Thoracic aorta (tissue), 2 donors: ENCODE data around the gene GPBAR1. TPM values are rescaled to one million over a fixed set of nuclear protein-coding genes. Genes with fewer than 3 reads are reported as not detected.
A peak's percentile ranks its signal among the peaks of the same experiment; 100 is the strongest.

ENCODE experiments used
- ATAC-seq: fragments of 150-250 bp; one replicate; pipeline ENCODE4 v1.8.0; 2017; ENCODE audit warnings: low read depth; ENCODE audit not compliant: insufficient number of reproducible peaks, low FRiP score
- DNase-seq: peaks from one replicate; pipeline ENCODE4 v3.0.0-alpha.2; 2020; ENCODE audit warnings: low spot score
- H3K27ac ChIP-seq, 2 donors: fragments of 200-600 bp; sonication (generic); 1 replicate in 1 of 2; 2 replicates in 1 of 2; pipeline ENCODE4 v1.5.1; 2016; ENCODE audit warnings: mild to moderate bottlenecking in 2 of 2, moderate library complexity in 2 of 2
- H3K27me3 ChIP-seq: fragments of 200-600 bp; sonication (generic); replicated peaks from 2 replicates; pipeline ENCODE4 v1.6.0; 2016; ENCODE audit warnings: mild to moderate bottlenecking; ENCODE audit not compliant: insufficient read depth
- H3K36me3 ChIP-seq: fragments of 200-600 bp; sonication (generic); one replicate; pipeline ENCODE4 v1.5.1; 2016
- H3K4me1 ChIP-seq, 2 donors: fragments of 200-600 bp; sonication (generic); 1 replicate in 1 of 2; 2 replicates in 1 of 2; pipeline versions ENCODE4 v1.5.1 to v1.6.0; 2016; ENCODE audit warnings: low read depth in 2 of 2, mild to moderate bottlenecking in 1 of 2; ENCODE audit not compliant: control insufficient read depth in 1 of 2
- H3K4me3 ChIP-seq: fragments of 200-600 bp; sonication (generic); 2 replicates; pipeline ENCODE4 v1.5.1; 2016; ENCODE audit warnings: mild to moderate bottlenecking
- H3K9me3 ChIP-seq: fragments of 200-600 bp; sonication (generic); 2 replicates; pipeline ENCODE4 v1.5.1; 2016
- total RNA-seq, 2 donors: library from RNA; depleted of rRNA; stranded (reverse); fragments of >200 nt; gene quantifications; one replicate each; pipeline versions ENCODE4 v1.1.0 to v1.2.3, GENCODE V29; 2016
- TF ChIP-seq, protein P1 (sequence below): fragments of 200-600 bp; sonication (generic); IDR thresholded peaks from one replicate; pipeline ENCODE4 v1.5.1; 2019; ENCODE audit warnings: antibody characterized with exemption

GPBAR1 gene
- total RNA-seq, 2 donors from 2014 or later = 3.5 to 4.2 TPM

DNA sequence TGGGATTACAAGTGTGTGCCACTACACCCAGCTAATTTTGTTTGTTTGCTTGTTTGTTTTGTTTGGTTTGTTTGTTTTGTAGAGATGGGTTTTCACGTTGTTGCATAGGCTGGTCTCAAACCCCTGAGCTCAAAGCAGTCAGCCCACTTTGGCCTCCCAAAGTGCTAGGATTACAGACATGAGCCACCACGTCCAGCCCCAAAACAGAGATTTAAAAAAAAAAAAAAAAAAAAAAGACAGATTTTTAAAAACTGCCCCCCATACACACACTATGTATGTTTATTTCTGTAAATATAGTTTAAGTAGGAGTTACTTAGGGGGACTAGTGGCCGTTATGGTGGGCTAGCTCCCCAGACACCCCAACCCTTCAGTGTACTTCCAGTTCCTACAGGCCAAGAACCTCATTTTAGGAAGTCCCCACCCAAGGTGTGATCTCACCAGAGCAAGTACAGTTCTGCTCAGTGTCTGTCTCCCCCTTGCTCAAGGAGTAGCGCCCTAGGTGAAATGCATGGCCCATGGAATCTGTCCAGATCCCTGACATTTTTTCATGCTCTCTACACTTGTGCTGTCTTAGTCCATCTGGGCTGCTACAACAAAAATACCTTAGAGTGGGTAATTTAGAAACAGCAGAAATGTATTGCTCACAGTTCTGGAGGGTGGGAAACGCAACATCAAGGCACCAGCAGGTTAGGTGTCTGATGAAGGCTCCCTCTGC, 33.1 kb downstream of the GPBAR1 start:
- H3K9me3 ChIP-seq = no peaks in the 10 kb centered on the region
- TF ChIP-seq, protein P1, sequence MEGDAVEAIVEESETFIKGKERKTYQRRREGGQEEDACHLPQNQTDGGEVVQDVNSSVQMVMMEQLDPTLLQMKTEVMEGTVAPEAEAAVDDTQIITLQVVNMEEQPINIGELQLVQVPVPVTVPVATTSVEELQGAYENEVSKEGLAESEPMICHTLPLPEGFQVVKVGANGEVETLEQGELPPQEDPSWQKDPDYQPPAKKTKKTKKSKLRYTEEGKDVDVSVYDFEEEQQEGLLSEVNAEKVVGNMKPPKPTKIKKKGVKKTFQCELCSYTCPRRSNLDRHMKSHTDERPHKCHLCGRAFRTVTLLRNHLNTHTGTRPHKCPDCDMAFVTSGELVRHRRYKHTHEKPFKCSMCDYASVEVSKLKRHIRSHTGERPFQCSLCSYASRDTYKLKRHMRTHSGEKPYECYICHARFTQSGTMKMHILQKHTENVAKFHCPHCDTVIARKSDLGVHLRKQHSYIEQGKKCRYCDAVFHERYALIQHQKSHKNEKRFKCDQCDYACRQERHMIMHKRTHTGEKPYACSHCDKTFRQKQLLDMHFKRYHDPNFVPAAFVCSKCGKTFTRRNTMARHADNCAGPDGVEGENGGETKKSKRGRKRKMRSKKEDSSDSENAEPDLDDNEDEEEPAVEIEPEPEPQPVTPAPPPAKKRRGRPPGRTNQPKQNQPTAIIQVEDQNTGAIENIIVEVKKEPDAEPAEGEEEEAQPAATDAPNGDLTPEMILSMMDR = no peak
- no peaks in the 10 kb centered on the region for H3K36me3 ChIP-seq
- peaks cover 54 to 87% of the 10 kb centered on the region in 2 donors for H3K4me1 ChIP-seq
- no peaks in the 10 kb centered on the region for H3K27me3 ChIP-seq
- DNase-seq (no peak), ATAC-seq (no peak)
- no peak overlapping the region for H3K4me3 ChIP-seq
- H3K27ac ChIP-seq = peak overlapping the region; percentile 96 to 99

DNA sequence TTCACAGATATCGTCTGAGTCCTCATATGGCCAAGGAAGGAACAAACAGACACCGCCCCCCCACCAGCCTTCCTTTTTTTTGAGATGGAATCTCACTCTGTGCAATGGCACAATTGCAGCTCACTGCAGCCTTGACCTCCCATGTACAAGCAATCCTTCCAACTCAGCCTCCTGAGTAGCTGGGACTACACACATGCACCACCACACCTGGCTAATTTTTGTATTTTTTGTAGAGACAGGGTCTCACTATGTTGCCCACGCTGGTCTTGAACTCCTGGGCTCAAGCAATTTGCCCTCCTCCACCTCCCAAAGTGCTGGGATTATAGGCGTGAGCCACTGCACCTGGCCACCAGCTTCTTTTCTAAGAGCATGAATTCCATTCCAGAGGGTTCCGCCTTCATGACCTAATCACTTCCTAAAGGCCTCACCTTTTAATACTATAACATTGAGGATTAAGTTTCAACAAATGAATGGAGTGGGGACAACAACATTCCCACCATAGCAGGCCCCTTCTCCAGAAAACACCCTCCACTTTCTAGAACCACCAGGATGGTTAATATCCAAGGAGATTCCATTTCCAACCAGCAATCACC, 33.7 kb downstream of the GPBAR1 start:
- H3K36me3 ChIP-seq = no peaks in the 10 kb centered on the region
- peaks cover 48 to 80% of the 10 kb centered on the region in 2 donors for H3K4me1 ChIP-seq
- no peaks in the 10 kb centered on the region for H3K27me3 ChIP-seq
- peak overlapping the region; percentile 22 for H3K4me3 ChIP-seq
- no peak for ATAC-seq
- peak overlapping the region; percentile 96 to 99 for H3K27ac ChIP-seq
- TF ChIP-seq, protein P1 = no peak
- DNase-seq = no peak
- no peaks in the 10 kb centered on the region for H3K9me3 ChIP-seq

DNA sequence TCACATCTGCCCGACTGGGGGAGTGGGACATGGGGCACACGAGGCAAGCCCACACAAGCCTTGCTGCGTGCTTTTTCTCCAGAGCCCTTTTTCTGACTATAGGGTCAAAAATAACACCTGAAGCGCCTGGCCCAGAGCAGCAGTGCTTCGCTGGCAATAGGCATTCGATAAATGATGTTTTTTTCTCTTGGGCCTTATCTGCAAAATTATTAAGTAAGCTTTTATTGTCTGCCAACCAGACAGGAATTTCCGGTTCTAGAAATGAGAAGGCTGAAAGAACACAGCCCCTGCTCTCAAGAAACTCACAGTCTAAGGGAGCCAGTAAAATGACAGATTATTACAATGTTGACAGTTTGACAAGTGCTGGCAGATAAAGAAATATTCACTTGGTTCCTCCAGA, 34.2 kb downstream of the GPBAR1 start:
- peaks cover 44 to 75% of the 10 kb centered on the region in 2 donors for H3K4me1 ChIP-seq
- TF ChIP-seq, protein P1 = no peak
- no peaks in the 10 kb centered on the region for H3K9me3 ChIP-seq
- H3K4me3 ChIP-seq = peak overlapping the region; percentile 22
- H3K36me3 ChIP-seq = no peaks in the 10 kb centered on the region
- H3K27me3 ChIP-seq = no peaks in the 10 kb centered on the region
- DNase-seq (no peak), ATAC-seq (no peak)
- H3K27ac ChIP-seq = peak overlapping the region; percentile 96 to 99

DNA sequence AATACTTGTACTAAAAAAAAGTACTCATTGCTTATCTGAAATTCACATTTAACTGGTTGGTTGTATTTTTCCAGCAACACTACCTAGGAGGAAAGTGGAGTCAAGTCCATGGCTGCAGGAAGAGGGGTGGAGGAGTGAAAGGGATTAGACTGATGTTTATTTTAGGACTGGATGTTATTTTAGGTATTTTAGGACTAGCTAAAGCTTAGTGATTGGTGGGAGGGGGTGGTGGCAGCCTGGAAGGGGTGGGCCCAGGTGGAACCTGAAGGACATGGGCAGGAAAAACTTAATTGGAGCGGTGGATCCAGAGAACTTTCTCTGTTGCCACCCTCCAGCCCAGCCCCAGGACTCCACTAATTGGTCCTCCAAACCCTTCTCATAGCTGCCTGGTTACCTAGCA, 35.4 kb downstream of the GPBAR1 start:
- no peaks in the 10 kb centered on the region for H3K27me3 ChIP-seq
- DNase-seq (no peak), ATAC-seq (no peak)
- no peaks in the 10 kb centered on the region for H3K9me3 ChIP-seq
- no peak overlapping the region for H3K4me3 ChIP-seq
- peaks cover 40 to 63% of the 10 kb centered on the region in 2 donors for H3K4me1 ChIP-seq
- H3K36me3 ChIP-seq = no peaks in the 10 kb centered on the region
- H3K27ac ChIP-seq = peak overlapping the region; percentile 96 to 99
- TF ChIP-seq, protein P1 = no peak

DNA sequence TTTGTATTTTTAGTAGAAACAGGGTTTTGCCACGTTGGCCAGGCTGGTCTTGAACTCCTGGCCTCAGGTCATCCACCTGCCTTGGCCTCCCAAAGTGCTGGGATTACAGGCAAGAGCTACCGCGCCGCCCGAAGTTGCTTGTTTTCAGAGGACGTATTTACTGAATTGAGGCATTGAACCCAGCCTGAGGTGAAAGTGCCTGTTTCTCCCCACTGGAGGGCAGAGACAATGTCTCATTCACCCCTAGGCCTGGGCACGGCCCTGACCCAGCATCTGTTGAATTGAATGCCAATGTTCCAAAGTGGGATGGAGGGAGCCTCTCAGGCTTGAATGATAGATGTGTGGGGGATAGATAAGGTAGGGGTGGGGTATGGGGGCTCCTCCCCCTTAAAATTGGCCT, 36.0 kb downstream of the GPBAR1 start:
- TF ChIP-seq, protein P1 = no peak
- H3K27ac ChIP-seq = peak overlapping the region; percentile 96 to 99
- no peak for ATAC-seq

More for the DNA sequence above, 36.0 kb downstream of the GPBAR1 start:
- Histone ChIP-seq H3K4me1 (peaks cover 40 to 61% of the 10 kb centered on the region in 2 donors), H3K9me3 (no peaks in the 10 kb centered on the region), H3K27me3 (no peaks in the 10 kb centered on the region), H3K4me3 (no peak overlapping the region), H3K36me3 (no peaks in the 10 kb centered on the region)
- DNase-seq = no peak
